HUDEP-2 (cell line): ENCODE measurements around the gene SKOR1.
A peak's percentile ranks its signal among the peaks of the same experiment; 100 is the strongest.

Experiments
- DNase-seq, 76 experiments: peaks; one replicate each; lab custom pipeline; 2025; ENCODE audit not compliant: unreplicated experiment in 76 of 76; lab: John Stamatoyannopoulos, UW

SKOR1 gene

DNA sequence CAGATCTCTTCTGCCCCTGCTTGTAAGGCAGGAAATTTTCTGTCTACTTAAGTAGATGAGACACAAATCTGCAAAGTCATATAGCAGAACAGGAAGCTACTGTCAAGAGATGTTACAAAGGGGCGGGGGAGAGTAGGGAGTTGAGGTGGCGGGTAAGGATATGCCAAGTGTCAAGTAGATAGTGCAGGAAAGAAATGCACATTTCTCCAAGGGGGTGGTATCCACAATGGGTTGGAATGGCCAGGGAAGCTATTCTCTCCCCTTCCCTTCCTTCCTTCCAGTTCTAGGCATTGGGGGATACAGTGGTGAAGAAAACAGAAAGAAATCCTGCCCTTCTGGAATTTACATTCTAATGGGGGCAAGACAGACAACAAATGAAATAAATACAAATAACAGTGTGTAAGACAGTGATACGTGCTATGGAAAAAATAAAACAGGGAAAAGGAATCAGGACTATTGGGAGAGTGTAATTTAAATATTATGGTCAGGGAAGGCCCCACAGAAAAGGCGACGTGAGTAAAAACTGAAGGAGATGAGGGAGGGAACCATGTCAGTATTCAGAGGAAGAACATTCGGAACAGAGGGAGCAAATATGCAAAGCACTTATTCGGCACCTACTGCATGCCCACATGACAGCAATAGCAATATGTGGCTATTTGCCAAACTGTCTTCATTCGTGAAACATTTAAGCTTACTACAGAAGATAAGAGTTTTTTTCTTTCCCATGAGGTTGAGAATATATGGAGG is 57.4 kb downstream of the SKOR1 start:
- DNase-seq = peak in 49 of 76 experiments; percentile 2 to 80 (median 40)

DNA sequence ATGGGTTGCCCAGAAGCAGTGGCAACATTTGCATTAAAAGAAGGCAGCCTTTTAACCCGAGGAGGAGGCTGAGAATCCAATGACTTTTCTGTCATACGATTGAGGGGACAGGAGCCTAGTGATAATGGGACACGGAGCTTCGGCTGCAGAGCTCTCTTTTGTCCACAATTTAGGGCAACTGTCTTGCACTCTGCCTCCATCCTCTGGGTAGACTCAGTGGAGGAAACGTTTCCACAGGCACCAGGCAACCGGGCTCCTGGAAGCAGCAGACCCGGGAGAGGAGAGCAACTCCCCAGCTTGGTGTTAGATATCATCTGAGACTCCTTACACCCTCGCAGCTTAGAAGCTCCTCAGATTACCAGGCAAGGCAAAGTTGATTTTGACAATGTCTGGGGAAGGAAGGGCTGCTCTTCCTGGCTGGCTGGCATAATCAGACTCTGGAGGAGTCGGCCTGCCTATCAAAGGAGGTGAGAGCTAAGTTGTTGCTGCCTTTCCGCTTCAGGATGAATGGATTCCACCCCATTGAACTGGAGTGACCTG is 58.0 kb downstream of the SKOR1 start:
- peak in 8 of 76 experiments; percentile 2 to 23 (median 10) for DNase-seq

DNA sequence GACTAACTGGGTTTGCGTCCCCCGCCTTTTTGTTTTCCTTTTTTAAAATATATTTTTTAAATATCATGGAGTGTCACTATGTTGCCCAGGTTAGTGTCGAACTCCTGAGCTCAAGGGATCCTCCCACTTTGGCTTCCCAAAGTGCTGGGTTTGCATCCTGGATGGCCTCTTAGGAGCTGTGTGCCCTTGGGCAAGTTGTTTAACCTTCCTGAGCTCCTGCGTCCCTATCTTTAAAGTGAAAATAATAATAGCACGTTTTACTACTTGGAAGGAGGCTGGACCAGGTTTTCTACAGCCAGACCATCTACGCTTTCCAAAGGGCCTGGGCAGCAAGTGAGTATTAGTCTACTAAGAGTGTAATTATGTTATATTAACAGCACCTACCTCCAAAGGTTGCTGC is 58.7 kb downstream of the SKOR1 start:
- no peak for DNase-seq
